GM21515 (cell line): ENCODE measurements around the gene NAGS.
"Not testable (repeated sequence)": the region's sequence is repeated elsewhere in the genome, so short reads cannot be mapped to it uniquely, and the experiment has no call there.

Experiments used
- ATAC-seq: cut with Tn5 transposase; IDR thresholded peaks from one replicate; pipeline ENCODE4 v1.9.1; 2021; ENCODE audit not compliant: unreplicated experiment

NAGS gene

DNA sequence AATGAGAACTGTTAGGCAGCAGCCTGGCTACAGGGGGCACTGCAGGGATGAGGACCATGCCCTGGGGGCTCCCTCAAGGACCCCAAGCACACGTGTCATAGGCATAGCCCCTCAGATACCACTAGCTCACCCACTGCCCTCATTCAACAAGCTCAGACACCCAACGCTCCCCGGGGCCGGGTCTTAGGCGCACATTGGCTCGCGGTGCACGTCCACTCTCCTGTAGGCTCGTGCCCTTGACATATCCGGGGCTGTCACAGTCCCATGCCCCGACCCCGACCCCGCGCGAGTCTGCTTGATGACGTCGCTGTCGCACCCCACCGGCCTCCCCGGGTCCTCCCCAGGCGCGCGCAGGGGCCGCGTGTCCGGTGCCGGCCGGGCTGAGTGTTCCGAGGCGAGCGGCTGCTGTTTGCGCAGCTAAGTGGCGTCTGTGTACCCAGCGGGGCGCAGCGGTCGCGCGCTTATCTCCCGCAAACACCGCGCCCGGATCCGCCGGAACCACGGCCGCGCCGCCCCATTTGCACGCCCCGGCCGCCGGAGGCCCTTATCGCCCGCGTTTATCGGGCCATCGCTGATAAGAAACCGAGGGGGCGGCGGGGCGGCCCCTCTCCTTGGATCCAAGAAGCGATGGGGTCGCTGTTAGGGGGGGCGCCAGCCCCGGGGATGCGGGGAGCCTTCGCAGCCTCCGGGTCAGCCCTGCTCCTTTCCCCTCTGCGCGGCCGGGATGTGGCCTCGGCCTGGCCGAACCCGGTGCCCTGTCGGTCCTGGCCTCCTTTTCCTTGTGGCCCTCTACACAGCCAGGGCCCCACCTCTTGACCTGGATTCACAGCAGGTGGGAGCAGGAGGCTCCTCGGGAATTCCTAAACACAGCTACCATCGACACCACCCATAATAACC, 20.7 kb upstream of the NAGS start:
- ATAC-seq = no peak

DNA sequence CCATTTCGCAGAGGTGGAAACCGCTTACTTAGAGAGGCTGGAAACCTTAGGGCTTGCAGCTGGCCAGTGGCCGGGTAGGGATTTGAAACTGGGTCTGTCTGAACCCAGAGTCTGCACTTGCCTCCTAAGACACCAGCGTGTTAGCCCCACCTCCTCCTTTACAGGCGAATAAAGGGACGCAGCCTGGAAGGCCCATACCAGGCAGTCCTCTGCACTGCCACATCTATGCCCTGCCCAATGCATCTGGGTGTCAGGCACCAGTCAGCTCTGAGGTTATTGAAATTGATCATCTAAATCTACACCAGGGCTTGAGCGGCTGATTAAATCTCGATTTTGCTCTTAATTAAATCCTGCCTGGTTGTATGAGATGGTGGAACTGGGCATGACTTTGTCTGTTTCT, 19.9 kb upstream of the NAGS start:
- ATAC-seq = no peak

DNA sequence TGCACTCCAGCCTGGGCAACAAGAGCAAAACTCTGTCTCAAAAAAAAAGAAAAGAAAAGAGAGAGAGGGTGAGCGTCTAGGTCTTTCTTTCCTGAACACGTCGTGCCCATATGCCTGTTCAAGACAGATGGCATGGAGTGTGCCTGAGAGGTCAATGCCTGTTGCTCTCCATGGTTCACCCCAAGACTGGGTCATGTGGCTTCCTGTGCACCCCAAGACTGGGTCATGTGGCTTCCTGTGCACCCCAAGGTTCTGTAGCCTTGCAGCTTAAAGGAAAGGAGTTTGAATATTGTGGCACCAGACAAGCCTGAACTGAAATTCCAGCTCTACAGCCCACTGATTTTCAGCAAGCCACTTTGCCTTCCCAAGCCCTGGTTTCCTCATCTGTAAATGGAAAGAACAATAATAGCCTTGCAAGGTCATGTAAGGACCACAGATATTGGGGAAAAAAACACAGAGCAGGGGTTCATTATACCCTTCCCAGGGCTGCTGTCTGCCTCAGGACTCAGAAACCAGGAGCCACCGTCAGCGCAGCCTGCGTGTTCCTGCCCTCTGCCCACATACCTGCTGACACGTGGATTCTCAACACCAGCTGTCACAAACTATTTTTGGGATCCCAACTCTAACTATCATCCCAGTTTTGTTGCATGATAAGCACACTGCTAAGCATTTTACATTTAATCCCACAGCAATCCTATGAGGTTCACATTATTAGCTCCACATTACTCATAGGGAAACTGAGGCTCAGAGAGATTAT, 18.0 kb upstream of the NAGS start:
- no peak for ATAC-seq

DNA sequence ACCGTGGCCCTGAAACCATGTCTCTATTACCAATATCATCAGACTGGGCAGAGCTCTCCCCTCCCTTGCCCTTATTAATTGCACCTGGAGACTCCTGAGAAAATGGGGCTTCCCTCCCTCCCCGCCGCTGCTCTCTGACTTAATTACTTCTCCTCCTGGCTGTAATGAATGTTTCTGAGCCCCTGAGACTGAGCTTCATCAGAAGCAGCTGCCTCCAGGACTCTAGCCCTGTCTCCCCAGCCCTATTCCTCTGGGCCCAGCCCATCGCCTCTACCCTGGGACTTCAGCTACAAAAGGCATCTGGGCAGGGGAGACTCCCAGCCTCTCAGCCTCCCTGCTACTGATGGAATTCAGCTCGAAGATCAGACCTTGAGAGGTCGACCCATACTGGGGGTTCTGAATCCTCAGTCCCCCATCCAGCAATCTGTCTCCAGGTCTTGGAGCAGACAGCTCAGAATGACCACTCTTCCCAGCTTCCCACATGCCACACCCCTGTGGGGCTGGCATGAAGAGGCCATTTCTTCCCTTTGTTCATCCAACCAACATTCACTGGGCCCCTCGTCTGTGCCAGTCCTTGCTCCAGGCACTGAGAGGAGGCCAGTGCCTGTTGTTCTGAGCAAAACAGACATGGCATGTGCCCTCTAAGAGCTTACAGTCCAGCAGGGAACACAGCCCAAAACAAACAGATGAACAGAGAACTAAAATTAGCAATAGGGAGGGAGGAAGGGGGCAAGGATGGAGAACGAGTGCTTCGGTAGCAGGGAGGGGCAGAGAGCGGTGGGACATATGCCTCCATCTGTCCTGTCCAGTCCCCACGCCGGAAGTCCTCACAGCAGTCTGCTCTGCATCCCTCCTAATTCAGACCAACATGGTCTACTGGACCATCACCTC, 17.0 kb upstream of the NAGS start:
- ATAC-seq = no peak

DNA sequence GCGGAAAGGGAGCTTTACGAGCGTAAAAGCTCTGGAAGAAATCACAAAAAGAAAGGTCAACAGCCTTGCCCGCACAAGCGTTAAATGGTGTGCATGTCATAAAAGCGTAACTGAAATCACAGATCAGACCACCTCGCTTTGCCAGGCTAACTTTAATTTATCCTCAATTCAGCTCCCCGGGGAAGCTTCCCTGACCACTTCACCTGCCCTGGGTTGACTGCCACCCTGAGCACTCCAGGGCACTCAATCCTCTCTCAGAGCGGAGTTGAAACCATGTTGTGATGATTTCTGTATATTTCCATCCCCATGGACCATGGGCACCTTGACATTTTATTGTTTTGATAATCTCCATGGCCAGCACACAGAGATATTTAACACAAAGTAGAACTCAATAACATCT, 16.1 kb upstream of the NAGS start:
- no peak for ATAC-seq

DNA sequence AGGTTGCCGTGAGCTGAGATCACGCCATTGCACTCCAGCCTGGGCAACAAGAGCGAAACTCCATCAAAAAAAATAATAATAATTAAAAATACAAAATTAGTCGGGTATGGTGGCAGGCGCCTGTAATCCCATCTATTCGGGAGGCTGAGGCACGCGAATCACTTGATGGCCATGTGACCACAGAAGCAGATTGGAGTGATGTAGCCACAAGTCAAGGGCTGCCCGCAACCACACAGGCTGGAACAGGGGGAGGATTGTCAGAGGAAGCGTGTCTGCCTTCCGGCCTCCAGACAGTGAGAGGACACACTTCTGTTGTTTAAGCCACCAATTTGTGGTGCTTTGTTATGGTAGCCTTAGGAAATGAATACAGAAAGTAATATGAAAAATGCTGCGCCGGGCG, 11.8 kb upstream of the NAGS start:
- no peak for ATAC-seq

- ATAC-seq = no peak
These were observed 9.9 kb upstream of the NAGS start for GRCh38 chr17:43994272-43995149.

DNA sequence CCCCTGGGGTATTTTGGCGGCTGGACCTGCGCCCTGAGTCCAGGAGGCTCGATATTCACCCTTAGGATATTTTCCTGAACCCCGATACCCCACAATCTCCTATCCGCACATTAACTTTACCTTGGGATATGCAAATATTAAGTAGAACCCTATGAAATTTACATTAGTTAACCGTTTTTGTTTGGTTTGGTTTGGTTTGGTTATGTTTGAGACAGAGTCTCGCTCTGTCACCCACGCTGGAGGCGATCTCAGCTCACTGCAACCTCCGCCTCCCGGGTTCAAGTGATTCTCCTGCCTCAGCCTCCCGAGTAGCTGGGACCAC, 9.3 kb upstream of the NAGS start:
- no peak for ATAC-seq

DNA sequence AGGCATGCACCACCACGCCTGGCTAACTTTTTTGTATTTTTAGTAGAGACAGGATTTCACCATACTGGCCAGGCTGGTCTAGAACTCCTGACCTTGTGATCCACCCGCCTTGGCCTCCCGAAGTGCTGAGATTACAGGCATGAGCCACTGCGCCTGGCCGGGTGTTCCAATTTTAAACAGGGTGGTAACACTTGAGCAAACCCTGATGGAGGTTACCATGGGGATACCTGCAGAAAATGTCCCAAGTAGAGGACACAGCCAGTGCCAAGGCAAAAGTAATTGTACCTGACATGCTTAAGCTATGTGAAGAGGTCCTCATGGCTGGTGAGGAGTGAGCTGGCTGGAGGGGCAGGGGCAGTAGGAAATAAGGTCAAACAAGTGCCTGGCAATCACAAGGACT, 7.2 kb upstream of the NAGS start:
- ATAC-seq = not testable (repeated sequence)

GRCh38 chr17:43998552-43998951, 5.9 kb upstream of the NAGS start:
- no peak for ATAC-seq

GRCh38 chr17:43999024-43999423, 5.4 kb upstream of the NAGS start:
- ATAC-seq = no peak

DNA sequence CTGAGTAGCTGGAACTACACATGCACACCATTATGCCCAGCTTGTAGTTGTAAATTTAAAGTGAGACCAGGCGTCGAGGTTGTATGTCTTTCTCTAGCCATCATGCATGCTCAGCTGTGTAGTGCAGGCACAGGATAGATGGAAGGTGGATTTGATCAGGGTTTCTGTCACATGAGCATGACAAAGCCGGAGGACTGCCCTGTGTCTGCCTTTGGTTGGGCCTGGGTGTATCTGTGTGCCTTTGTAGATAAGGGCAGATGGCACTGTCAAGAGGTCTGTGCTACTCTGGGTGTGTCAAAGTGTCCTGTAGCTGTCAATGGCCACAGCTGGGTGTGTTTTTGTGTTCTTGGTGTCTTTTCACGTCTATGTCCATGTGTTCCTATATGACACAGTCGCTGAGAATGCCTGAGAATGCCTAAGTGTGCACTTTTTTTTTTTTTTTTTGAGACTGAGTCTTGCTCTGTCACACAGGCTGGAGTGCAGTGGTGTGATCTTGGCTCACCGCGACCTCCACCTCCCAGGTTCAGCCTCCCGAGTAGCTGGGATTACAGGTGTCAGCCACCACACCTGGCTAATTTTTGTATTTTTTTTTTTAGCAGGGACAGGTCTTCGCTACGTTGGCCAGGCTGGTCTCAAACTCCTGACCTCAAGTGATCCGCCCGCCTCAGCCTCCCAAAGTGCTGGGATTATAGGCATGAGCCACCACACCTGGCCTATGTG, 4.1 kb upstream of the NAGS start:
- no peak for ATAC-seq

DNA sequence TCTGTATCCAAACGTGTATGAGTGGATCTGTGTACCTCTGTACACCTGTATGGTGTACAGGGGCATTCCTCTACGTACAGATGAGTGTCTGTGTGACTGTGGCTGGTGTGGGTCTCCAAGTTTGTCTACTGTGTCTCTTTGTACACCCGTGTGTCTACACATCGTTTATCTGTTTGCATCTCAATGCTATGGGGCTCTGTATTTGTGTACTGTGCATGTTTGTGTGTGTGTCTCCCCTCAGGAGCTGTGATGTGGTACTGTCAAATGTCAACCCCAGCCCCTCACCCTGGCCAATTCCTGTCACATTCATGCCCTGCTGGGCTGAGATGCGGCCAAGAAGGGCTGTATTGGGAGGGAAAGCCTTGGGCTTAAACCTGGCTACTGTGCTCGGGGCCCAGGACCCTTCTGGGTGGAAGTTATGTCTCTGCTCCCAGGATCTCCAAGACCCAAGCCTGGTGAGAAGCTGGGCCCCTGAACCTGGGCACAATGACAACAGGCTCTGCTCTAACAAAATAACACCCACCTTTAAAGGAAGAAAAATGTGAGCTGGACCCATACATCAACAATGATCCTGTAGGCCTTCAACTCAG, 3.5 kb upstream of the NAGS start:
- no peak for ATAC-seq

DNA sequence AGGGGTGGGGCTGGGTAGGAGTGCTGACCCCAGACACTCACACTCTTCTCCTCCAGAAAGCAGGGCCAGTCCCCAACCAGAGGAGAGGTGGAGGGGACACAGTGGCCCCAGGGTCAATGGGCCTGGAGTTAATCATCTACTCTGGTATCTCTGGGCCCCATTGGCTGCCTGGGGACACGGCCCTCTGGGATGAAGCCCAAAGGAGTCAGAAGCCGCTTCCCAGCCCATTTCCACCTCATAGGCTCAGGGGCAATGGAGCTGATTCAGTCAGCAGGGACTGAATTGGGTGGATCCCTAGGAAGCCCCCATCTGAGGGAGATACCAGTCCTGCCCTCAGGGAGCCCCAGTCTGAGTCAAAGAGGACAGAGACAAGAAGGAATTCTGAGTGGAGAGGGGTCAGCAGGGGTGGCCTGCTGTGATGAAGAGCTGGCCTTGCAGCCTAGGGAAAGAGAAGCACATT, 2.9 kb upstream of the NAGS start:
- no peak for ATAC-seq

GRCh38 chr17:44002141-44002848, 2.1 kb upstream of the NAGS start:
- ATAC-seq = no peak

DNA sequence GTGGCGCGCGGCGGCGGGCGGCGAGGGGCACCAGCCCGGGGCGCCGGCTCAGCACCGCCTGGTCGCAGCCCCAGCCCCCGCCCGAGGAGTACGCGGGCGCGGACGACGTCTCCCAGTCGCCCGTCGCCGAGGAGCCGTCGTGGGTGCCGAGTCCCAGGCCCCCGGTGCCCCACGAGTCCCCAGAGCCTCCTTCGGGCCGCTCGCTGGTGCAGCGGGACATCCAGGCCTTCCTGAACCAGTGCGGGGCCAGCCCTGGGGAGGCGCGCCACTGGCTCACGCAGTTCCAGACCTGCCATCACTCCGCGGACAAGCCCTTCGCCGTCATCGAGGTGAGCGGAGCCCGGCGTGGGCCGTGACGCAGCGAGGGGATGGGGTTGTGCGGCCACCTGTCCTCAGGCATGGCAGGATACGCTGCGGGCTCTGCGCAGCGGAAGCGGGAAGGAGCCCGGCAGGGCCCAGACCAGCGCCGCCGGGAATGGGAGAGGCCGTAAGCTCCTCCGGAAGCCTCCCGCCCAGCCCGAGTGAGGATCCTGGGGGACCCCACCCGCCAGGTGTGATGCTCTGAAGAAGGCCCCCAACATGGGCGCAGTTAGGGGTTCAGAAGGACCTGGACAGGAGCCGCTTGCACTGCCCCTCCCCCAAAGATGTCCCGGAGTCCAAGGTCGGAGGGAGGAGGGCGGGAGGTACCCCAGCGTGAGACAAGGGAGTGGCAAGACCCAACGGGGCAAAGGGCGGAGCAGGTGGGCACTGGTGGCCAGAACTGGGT, 522 bp downstream of the NAGS start:
- no peak for ATAC-seq

- ATAC-seq = no peak
These were observed 1.3 kb downstream of the NAGS start for GRCh38 chr17:44005527-44006271.
